Measurements from ENCODE around the gene TSPEAR. TPM values are rescaled to one million over a fixed set of nuclear protein-coding genes. Genes with fewer than 3 reads are reported as not detected.

The TSPEAR gene
- total and polyA plus RNA-seq, 2 donors (not counting 1 experiment from before 2014, with no cell fraction given): not detected

DNA sequence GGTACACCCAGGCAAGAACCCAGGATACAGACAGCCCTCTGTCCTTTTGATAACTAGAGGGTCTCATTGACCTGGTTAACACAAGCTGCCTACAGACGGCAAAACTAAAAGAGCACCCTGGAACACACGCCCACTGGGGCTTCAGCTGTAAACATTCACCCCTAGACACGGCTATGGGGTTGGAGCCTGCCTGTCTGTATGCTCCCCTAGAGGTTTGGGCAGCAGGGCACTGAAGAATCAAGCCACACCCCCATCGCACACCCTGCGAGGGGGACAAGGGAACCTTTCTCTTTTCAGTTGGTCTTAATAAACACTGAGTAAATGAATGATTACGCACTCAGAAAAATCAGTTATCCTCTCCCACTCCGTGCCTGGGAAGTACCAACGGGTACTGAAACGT lies 220.6 kb downstream of the TSPEAR start:
- Histone ChIP-seq H3K9me3 (ENCODE audit: control extremely low read depth in 1 of 3, control insufficient read depth in 2 of 3, insufficient read depth in 1 of 3, low read length in 2 of 3) (peaks cover 3 to 22% (median 13%) of the 10 kb centered on the region in 3 donors), H3K4me1 (ENCODE audit: control insufficient read depth in 2 of 2, insufficient read depth in 2 of 2, low read length in 2 of 2) (no peaks in the 10 kb centered on the region), H3K4me2 (replicated peaks; ENCODE audit: low read depth, low read length, poor library complexity, severe bottlenecking) (no peak overlapping the region), H3K9ac (ENCODE audit: low read length) (no peak overlapping the region), H3K36me3 (replicated peaks in 1 of 2; ENCODE audit: control extremely low read depth in 1 of 2, control insufficient read depth in 1 of 2, extremely low read depth in 1 of 2, insufficient read depth in 2 of 2, low read length in 1 of 2) (no peaks in the 10 kb centered on the region), H3K79me2 (ENCODE audit: control insufficient read depth, insufficient read depth, low read length) (no peaks in the 10 kb centered on the region), H3K27me3 (replicated peaks in 1 of 4; ENCODE audit: control extremely low read depth in 1 of 4, control insufficient read depth in 3 of 4, insufficient read depth in 4 of 4, low read length in 3 of 4) (peaks cover 0 to 16% (median 0%) of the 10 kb centered on the region in 4 experiments), H3K27ac (ENCODE audit: low read length in 2 of 2) (no peak overlapping the region), H3K4me3 (ENCODE audit: control extremely low read depth in 1 of 5, extremely low read depth in 1 of 5, insufficient read depth in 1 of 5, low read depth in 2 of 5, low read length in 4 of 5) (no peak overlapping the region), H2AFZ (ENCODE audit: insufficient read depth, low read depth, low read length, poor library complexity, severe bottlenecking) (no peak overlapping the region), H4K20me1 (ENCODE audit: control insufficient read depth, insufficient read depth, low read length, poor library complexity, severe bottlenecking) (no peaks in the 10 kb centered on the region)
- TF ChIP-seq EZH2 (IDR thresholded peaks at IDR 0.05; ENCODE audit: borderline replicate concordance, insufficient read depth, low read depth, low read length, poor library complexity, severe bottlenecking): no peak
- TF ChIP-seq, protein P1, sequence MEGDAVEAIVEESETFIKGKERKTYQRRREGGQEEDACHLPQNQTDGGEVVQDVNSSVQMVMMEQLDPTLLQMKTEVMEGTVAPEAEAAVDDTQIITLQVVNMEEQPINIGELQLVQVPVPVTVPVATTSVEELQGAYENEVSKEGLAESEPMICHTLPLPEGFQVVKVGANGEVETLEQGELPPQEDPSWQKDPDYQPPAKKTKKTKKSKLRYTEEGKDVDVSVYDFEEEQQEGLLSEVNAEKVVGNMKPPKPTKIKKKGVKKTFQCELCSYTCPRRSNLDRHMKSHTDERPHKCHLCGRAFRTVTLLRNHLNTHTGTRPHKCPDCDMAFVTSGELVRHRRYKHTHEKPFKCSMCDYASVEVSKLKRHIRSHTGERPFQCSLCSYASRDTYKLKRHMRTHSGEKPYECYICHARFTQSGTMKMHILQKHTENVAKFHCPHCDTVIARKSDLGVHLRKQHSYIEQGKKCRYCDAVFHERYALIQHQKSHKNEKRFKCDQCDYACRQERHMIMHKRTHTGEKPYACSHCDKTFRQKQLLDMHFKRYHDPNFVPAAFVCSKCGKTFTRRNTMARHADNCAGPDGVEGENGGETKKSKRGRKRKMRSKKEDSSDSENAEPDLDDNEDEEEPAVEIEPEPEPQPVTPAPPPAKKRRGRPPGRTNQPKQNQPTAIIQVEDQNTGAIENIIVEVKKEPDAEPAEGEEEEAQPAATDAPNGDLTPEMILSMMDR (IDR thresholded peaks at IDR 0.05): no peak
- peaks cover 7% of the 10 kb centered on the region for H3K9me3 Mint-ChIP-seq (ENCODE audit: insufficient read depth)
- DNase-seq: no peak
- POLR2A ChIA-PET: no interaction called here
- intact Hi-C loops (cut with micrococcal nuclease): no loop called here
- CTCF ChIA-PET: no interaction called here
- no peaks in the 10 kb centered on the region for H3K4me1 Mint-ChIP-seq
- no peak for ATAC-seq (ENCODE audit: low read depth)
- H3K4me3 Mint-ChIP-seq: no peak overlapping the region
- WGBS (ENCODE audit: insufficient coverage): 68% methylated on average over 3 of the region's 9 CpGs
- H3K27me3 Mint-ChIP-seq: peaks cover 35% of the 10 kb centered on the region
- no peak overlapping the region for H3K27ac Mint-ChIP-seq

DNA sequence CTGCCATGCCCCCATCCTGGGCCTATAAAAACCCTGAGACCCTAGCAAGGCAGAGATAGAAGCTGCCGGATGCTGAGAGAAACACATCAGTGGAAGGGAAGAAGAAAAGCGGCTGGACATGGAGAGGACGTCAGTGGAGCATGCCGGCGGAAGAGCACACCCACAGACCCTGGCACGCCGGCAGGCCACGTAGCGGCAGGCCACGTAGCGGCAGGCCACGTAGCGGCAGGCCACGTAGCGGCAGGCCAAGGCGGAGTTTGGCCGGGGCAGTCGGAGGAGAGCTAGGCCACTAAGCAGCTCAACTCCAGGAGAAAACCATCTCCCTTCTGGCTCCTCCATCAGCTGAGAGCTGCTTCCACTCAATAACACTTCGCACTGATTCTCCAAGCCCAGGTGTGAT lies 221.0 kb downstream of the TSPEAR start:
- H3K9me3 ChIP-seq (ENCODE audit: control extremely low read depth in 1 of 3, control insufficient read depth in 2 of 3, insufficient read depth in 1 of 3, low read length in 2 of 3): peaks cover 3 to 22% (median 13%) of the 10 kb centered on the region in 3 donors
- peaks cover 0 to 16% (median 0%) of the 10 kb centered on the region in 4 experiments for H3K27me3 ChIP-seq (replicated peaks in 1 of 4; ENCODE audit: control extremely low read depth in 1 of 4, control insufficient read depth in 3 of 4, insufficient read depth in 4 of 4, low read length in 3 of 4)
- CTCF ChIA-PET: interaction anchor here (0.6 to 1.6 kb wide), 3 partner anchors 10 to 1905 kb away, joined by 3 read pairs; no protein-coding TSS in a partner anchor
- H3K4me2 ChIP-seq (replicated peaks; ENCODE audit: low read depth, low read length, poor library complexity, severe bottlenecking): no peak overlapping the region
- H3K36me3 ChIP-seq (replicated peaks in 1 of 2; ENCODE audit: control extremely low read depth in 1 of 2, control insufficient read depth in 1 of 2, extremely low read depth in 1 of 2, insufficient read depth in 2 of 2, low read length in 1 of 2): no peaks in the 10 kb centered on the region
- H3K9me3 Mint-ChIP-seq (ENCODE audit: insufficient read depth): peaks cover 7% of the 10 kb centered on the region
- intact Hi-C loops (cut with micrococcal nuclease): no loop called here
- H3K27ac Mint-ChIP-seq: no peak overlapping the region
- no peak overlapping the region for H3K4me3 ChIP-seq (ENCODE audit: control extremely low read depth in 1 of 5, extremely low read depth in 1 of 5, insufficient read depth in 1 of 5, low read depth in 2 of 5, low read length in 4 of 5)
- no peak overlapping the region for H3K27ac ChIP-seq (ENCODE audit: low read length in 2 of 2)
- 96% methylated on average over 12 of the region's 19 CpGs for WGBS (ENCODE audit: insufficient coverage)
- TF ChIP-seq EZH2 (IDR thresholded peaks at IDR 0.05; ENCODE audit: borderline replicate concordance, insufficient read depth, low read depth, low read length, poor library complexity, severe bottlenecking): no peak
- TF ChIP-seq, protein P1 (IDR thresholded peaks at IDR 0.05): no peak
- ATAC-seq (ENCODE audit: low read depth) (no peak), DNase-seq (no peak)
- POLR2A ChIA-PET: no interaction called here
- no peaks in the 10 kb centered on the region for H3K4me1 ChIP-seq (ENCODE audit: control insufficient read depth in 2 of 2, insufficient read depth in 2 of 2, low read length in 2 of 2)
- H3K9ac ChIP-seq (ENCODE audit: low read length): no peak overlapping the region
- H3K79me2 ChIP-seq (ENCODE audit: control insufficient read depth, insufficient read depth, low read length): no peaks in the 10 kb centered on the region
- no peak overlapping the region for H2AFZ ChIP-seq (ENCODE audit: insufficient read depth, low read depth, low read length, poor library complexity, severe bottlenecking)
- H4K20me1 ChIP-seq (ENCODE audit: control insufficient read depth, insufficient read depth, low read length, poor library complexity, severe bottlenecking): no peaks in the 10 kb centered on the region
- no peak overlapping the region for H3K4me3 Mint-ChIP-seq
- H3K27me3 Mint-ChIP-seq: peaks cover 31% of the 10 kb centered on the region
- H3K4me1 Mint-ChIP-seq: no peaks in the 10 kb centered on the region

Data from B cell (primary cell).